Erythroblast (primary cell): Measurements from ENCODE around the gene PLEKHA4.

Experiments
- GATA1 ChIP-seq: IDR thresholded peaks from 2 replicates; pipeline ENCODE4 v1.6.1; 2011; ENCODE audit warnings: low read depth, mild to moderate bottlenecking, control low read depth, low read length, moderate library complexity
- POLR2A ChIP-seq: IDR thresholded peaks from 2 replicates; pipeline ENCODE4 v1.6.1; 2011; ENCODE audit warnings: mild to moderate bottlenecking, low read length

GRCh38 chr19:48906324-48906723, 37.9 kb upstream of the PLEKHA4 start:
- no peak for TF ChIP-seq POLR2A
- no peak for TF ChIP-seq GATA1
